GM18861 (cell line): ENCODE data around the gene EFS.

Experiments used
- ATAC-seq: cut with Tn5 transposase; IDR thresholded peaks from one replicate; pipeline ENCODE4 v1.9.1; 2021; ENCODE audit not compliant: unreplicated experiment

The EFS gene

GRCh38 chr14:23359167-23359626 lies 5.8 kb downstream of the EFS start:
- ATAC-seq: no peak

GRCh38 chr14:23358553-23359166 lies 6.3 kb downstream of the EFS start:
- no peak for ATAC-seq

GRCh38 chr14:23358042-23358441 lies 6.9 kb downstream of the EFS start:
- ATAC-seq: no peak

- no peak for ATAC-seq
Measured at GRCh38 chr14:23357261-23357660, 7.7 kb downstream of the EFS start.

GRCh38 chr14:23356662-23357061 lies 8.3 kb downstream of the EFS start:
- ATAC-seq: no peak

- ATAC-seq: no peak
Measured at GRCh38 chr14:23355871-23356435, 9.0 kb downstream of the EFS start.

- ATAC-seq: no peak
Measured at GRCh38 chr14:23354990-23355389, 10.0 kb downstream of the EFS start.

GRCh38 chr14:23353433-23353780 lies 11.6 kb downstream of the EFS start:
- ATAC-seq: no peak

GRCh38 chr14:23352506-23353432 lies 12.2 kb downstream of the EFS start, which contains the start of gene SLC22A17:
Gene SLC22A17 (minus strand): TSS chr14:23352887.
- ATAC-seq: no peak

- no peak for ATAC-seq
Measured at GRCh38 chr14:23351681-23352505, 13.1 kb downstream of the EFS start.

- ATAC-seq: no peak
Measured at GRCh38 chr14:23349156-23349845, 15.7 kb downstream of the EFS start.

- no peak for ATAC-seq
Measured at GRCh38 chr14:23348297-23348655, 16.7 kb downstream of the EFS start.

- no peak for ATAC-seq
Measured at GRCh38 chr14:23347406-23348296, 17.3 kb downstream of the EFS start.

- no peak for ATAC-seq
Measured at GRCh38 chr14:23346693-23347405, 18.1 kb downstream of the EFS start.

GRCh38 chr14:23345987-23346692 lies 18.8 kb downstream of the EFS start:
- ATAC-seq: no peak

GRCh38 chr14:23344481-23344880 lies 20.5 kb downstream of the EFS start:
- ATAC-seq: no peak

- no peak for ATAC-seq
Measured at GRCh38 chr14:23339506-23340268, 25.3 kb downstream of the EFS start.

GRCh38 chr14:23335623-23336022 lies 29.3 kb downstream of the EFS start:
- ATAC-seq: no peak
